Stomach smooth muscle (tissue), 2 donors: ENCODE measurements around the gene ZNF688.

Source experiments
- H3K27ac ChIP-seq: one replicate; pipeline ENCODE4 v1.7.0; 2013; ENCODE audit warnings: mild to moderate bottlenecking, low read length, inconsistent platforms
- H3K27me3 ChIP-seq, 2 donors: one replicate each; pipeline ENCODE4 v1.7.0; 2013; ENCODE audit warnings: low read length in 2 of 2; ENCODE audit not compliant: insufficient read depth in 2 of 2, control insufficient read depth in 1 of 2
- H3K36me3 ChIP-seq, 2 donors: one replicate each; pipeline ENCODE4 v1.7.0; 2013; ENCODE audit warnings: low read length in 2 of 2; ENCODE audit not compliant: control insufficient read depth in 2 of 2, insufficient read depth in 2 of 2
- H3K4me1 ChIP-seq: one replicate; pipeline ENCODE4 v1.7.0; 2013; ENCODE audit warnings: low read length; ENCODE audit not compliant: control insufficient read depth, insufficient read depth
- H3K4me3 ChIP-seq, 2 donors: one replicate each; pipeline ENCODE4 v1.7.0; 2013; ENCODE audit warnings: low read length in 2 of 2
- H3K9ac ChIP-seq, 2 donors: one replicate each; pipeline ENCODE4 v1.7.0; 2013; ENCODE audit warnings: low read length in 2 of 2, mild to moderate bottlenecking in 1 of 2
- H3K9me3 ChIP-seq, 2 donors: one replicate each; pipeline ENCODE4 v1.7.0; 2013; ENCODE audit warnings: low read length in 2 of 2; ENCODE audit not compliant: control insufficient read depth in 2 of 2
- donor health status: healthy.
- donor health status: Pancreatic carcinoma.

Gene ZNF688

DNA sequence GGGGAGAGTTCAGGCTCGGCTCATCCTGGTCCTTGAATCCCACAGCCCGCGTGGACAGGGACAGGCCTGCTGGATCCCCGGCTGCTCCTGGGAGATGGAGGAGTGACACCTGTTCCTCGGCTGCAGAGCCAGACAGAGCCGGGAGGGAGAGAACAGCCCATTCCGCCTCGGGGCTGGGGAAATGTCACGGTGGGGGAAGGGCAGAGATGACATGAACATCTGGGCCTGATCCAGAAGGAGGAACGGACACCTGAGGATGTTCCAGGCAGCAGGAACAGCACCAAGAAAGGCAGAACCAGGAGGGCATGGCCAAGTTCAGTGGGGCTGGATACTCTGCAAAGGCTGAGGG is 15.4 kb downstream of the ZNF688 start:
- no peak overlapping the region for H3K27ac ChIP-seq

GRCh38 chr16:30555315-30556124 is 16.0 kb downstream of the ZNF688 start:
- Histone ChIP-seq H3K9me3 (no peaks in the 10 kb centered on the region), H3K4me3 (no peak overlapping the region), H3K27ac (no peak overlapping the region), H3K36me3 (peaks cover 0 to 8% of the 10 kb centered on the region in 2 donors), H3K27me3 (no peaks in the 10 kb centered on the region), H3K4me1 (peaks cover 13% of the 10 kb centered on the region), H3K9ac (no peak overlapping the region)

More for the DNA sequence above, 15.4 kb downstream of the ZNF688 start:
- no peak overlapping the region for H3K4me3 ChIP-seq
- no peak overlapping the region for H3K9ac ChIP-seq
- peaks cover 0 to 8% of the 10 kb centered on the region in 2 donors for H3K36me3 ChIP-seq
- H3K9me3 ChIP-seq = no peaks in the 10 kb centered on the region
- H3K4me1 ChIP-seq = peaks cover 13% of the 10 kb centered on the region
- no peaks in the 10 kb centered on the region for H3K27me3 ChIP-seq

DNA sequence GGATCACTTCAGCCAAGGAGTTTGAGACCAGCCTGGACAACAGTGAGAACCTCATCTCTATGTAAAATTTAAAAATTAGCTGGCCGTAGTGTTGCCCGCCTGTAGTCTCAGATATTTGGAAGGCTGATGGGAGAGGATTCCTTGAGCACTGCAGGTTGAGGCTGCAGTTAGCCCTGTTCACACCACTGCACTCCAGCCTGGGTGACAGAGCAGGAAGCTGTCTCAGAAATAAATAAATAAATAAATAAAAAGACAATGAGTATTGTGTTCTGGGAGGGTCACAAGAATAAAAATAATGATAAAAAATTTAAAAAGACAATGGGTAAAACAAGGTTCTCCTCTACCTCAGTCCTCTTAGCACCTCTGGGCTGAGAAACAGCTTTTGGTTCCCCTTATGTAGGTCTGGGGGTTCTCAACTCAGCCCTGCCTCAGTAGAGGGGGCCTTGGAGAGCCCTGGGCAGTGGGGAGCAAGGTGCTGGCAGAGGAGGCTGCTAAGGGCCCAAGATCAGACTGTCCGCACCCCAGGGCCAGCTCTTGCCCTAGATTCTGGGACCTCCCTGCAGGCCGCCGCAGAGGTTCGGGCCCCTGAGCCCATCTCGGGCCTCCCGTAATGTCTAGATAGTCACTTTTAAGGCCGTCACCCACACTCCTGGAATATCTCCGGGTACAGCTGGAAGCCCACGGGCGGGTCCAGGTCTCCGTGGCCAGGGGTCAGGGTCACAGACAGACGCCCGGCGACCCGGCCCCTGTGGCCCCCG is 16.8 kb downstream of the ZNF688 start:
- peaks cover 13% of the 10 kb centered on the region for H3K4me1 ChIP-seq

GRCh38 chr16:30553393-30553899 is 18.1 kb downstream of the ZNF688 start:
- peaks cover 0 to 8% of the 10 kb centered on the region in 2 donors for H3K36me3 ChIP-seq
- H3K27me3 ChIP-seq = no peaks in the 10 kb centered on the region
- peaks cover 9% of the 10 kb centered on the region for H3K4me1 ChIP-seq
- no peak overlapping the region for H3K4me3 ChIP-seq
- no peak overlapping the region for H3K27ac ChIP-seq
- H3K9ac ChIP-seq = no peak overlapping the region
- H3K9me3 ChIP-seq = no peaks in the 10 kb centered on the region

More for the DNA sequence above, 16.8 kb downstream of the ZNF688 start:
- H3K27me3 ChIP-seq = no peaks in the 10 kb centered on the region
- no peak overlapping the region for H3K27ac ChIP-seq
- no peak overlapping the region for H3K9ac ChIP-seq
- H3K4me3 ChIP-seq = no peak overlapping the region
- H3K36me3 ChIP-seq = peaks cover 0 to 8% of the 10 kb centered on the region in 2 donors
- no peaks in the 10 kb centered on the region for H3K9me3 ChIP-seq

DNA sequence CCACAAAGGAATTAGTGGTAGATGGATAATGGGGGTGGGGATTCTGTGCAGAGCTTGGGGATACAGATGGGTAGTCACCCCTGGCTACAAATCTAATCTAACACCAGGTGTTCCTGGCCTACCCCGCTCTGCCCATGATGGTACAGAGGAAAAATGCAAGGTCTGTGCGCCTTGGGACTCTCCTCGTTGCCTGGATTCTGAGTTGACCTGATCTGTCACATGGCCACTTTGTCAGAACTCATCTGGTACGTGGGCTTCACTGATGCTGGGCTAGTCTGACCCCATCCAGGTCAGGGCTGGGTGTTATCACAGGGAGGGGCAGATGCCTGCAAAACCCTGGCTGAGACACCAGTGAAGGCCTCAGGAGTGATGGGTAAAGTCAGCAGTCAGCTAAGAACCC is 18.6 kb downstream of the ZNF688 start:
- peaks cover 0 to 8% of the 10 kb centered on the region in 2 donors for H3K36me3 ChIP-seq
- no peaks in the 10 kb centered on the region for H3K9me3 ChIP-seq
- no peak overlapping the region for H3K4me3 ChIP-seq
- H3K4me1 ChIP-seq = peaks cover 9% of the 10 kb centered on the region
- H3K27me3 ChIP-seq = no peaks in the 10 kb centered on the region
- no peak overlapping the region for H3K9ac ChIP-seq
- no peak overlapping the region for H3K27ac ChIP-seq

GRCh38 chr16:30551781-30552180 is 19.7 kb downstream of the ZNF688 start:
- Histone ChIP-seq H3K9ac (no peak overlapping the region), H3K36me3 (peaks cover 0 to 8% of the 10 kb centered on the region in 2 donors), H3K9me3 (no peaks in the 10 kb centered on the region), H3K4me1 (no peaks in the 10 kb centered on the region), H3K4me3 (no peak overlapping the region), H3K27me3 (no peaks in the 10 kb centered on the region), H3K27ac (no peak overlapping the region)

DNA sequence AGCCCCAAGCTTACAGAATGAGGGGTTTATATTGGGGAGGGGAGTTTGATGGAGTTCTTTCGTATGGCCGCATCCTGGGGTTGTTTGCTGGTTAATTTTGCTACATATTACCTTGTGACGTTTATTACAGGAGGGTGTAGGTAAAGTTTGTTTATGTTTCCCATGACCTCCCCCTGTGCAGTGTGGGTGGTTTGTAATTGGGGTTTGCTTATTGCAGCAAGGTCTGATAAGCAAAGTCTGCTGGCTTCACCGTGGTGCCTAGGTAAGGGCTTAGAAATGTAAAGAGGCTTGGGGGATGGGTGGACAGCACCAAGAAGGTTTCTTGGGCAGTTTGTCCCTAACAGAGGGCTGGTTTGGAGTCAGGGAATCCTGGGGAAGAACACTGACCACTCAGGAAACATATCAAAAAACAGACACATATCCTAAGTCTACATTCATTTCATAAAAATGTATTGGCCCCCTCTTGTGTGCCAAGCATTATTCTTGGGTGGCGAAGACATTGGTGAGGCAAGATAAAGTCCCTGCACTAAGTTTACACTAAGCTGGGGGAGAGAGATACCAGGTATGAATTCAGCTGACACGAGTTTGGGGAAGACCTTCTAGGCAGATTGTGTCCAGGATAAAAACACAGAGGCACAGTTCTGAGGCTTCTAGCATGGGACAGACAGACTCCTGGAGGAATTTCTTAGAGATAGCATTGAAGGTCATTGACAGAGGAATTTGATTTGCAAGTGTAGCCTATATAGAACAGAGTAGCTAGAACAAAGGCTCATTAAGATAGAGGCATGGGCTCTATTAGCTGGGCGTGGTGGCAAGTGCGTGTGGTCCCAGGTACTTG is 22.9 kb downstream of the ZNF688 start:
- H3K27me3 ChIP-seq = no peaks in the 10 kb centered on the region
- no peak overlapping the region for H3K27ac ChIP-seq
- H3K4me3 ChIP-seq = no peak overlapping the region
- H3K4me1 ChIP-seq = no peaks in the 10 kb centered on the region
- no peak overlapping the region for H3K9ac ChIP-seq
- H3K36me3 ChIP-seq = peaks cover 0 to 4% of the 10 kb centered on the region in 2 donors
- no peaks in the 10 kb centered on the region for H3K9me3 ChIP-seq

DNA sequence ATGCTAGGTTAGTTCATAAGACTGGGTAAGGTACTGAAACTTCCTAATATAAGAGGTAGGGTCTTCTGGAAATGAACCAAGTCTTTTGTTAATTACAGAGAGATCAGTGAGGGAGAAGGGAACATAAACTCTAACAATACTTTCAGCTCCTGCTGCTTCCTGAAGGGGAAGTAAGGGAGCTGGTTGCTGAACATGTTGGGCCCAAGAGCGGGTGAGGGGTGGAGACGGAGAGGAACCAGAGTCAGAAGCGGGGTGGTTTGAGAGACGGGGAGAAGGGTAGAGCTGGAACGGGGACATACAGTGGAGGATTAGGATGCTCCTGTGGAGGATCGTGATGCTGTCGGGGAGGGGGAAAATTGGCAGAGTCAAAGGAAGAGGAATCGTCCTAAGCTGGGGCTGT is 25.4 kb downstream of the ZNF688 start:
- no peak overlapping the region for H3K4me3 ChIP-seq
- H3K9me3 ChIP-seq = no peaks in the 10 kb centered on the region
- H3K36me3 ChIP-seq = no peaks in the 10 kb centered on the region
- H3K9ac ChIP-seq = no peak overlapping the region
- no peaks in the 10 kb centered on the region for H3K4me1 ChIP-seq
- H3K27ac ChIP-seq = no peak overlapping the region
- H3K27me3 ChIP-seq = no peaks in the 10 kb centered on the region

DNA sequence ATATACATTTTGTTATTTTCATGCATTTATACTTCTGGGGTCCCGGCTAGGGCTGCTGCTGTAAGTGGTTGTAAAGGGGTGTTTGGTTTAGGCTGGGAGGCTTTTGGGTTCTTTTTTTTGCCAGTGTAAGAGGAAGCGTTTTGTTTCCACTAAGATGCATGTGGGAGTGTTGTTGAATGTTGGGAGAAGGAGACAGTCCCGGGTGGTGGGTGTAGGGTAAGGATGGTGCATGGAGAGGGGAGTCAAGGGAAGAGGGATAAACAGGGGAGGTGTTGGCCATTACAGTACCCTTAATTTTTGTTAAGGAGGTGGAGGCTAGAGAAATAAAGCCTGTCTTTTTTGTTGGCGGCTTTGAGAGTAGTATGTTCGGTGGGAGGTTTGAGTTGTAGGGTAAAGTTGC is 28.4 kb downstream of the ZNF688 start:
- Histone ChIP-seq H3K27ac (no peak overlapping the region), H3K9ac (no peak overlapping the region), H3K4me3 (no peak overlapping the region), H3K36me3 (no peaks in the 10 kb centered on the region), H3K9me3 (no peaks in the 10 kb centered on the region), H3K4me1 (no peaks in the 10 kb centered on the region), H3K27me3 (no peaks in the 10 kb centered on the region)

GRCh38 chr16:30541502-30542329 is 29.8 kb downstream of the ZNF688 start:
- H3K9ac ChIP-seq = no peak overlapping the region

More at GRCh38 chr16:30541502-30542329, 29.8 kb downstream of the ZNF688 start:
- Histone ChIP-seq H3K36me3 (no peaks in the 10 kb centered on the region), H3K9me3 (no peaks in the 10 kb centered on the region), H3K27ac (no peak overlapping the region), H3K4me3 (no peak overlapping the region), H3K27me3 (no peaks in the 10 kb centered on the region), H3K4me1 (no peaks in the 10 kb centered on the region)
